Measurements from ENCODE around the gene TAF1A. TPM values are rescaled to one million over a fixed set of nuclear protein-coding genes. Genes with fewer than 3 reads are reported as not detected.

Gene TAF1A
- total and polyA plus RNA-seq, 2 of the 8 experiments (the other 6 are each of a cell fraction or from before 2014, with no cell fraction given): 3.3 to 16.7 TPM

DNA sequence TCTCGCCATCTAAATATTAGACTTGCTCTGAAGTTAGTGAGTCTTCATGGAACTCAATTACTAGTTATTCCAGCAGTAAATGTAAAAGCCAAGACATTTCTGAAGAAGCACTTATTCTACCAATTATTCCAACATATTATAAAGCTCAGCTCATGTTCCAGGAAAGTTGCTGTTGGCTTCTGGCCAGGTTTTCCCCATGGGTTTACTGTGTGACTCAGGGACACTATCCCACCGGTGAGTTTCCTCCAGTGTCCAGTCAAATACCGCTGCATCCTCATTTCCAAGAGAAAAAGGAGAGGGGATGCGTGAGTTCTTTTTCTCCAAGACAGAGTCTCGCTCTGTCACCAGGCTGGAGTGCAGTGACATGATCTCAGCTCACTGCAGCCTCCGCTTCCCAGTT, 32.6 kb downstream of the TAF1A start:
- no peak overlapping the region for H3K18ac ChIP-seq (ENCODE audit: extremely low read depth, low read length)
- no peak overlapping the region for H4K5ac ChIP-seq (ENCODE audit: insufficient read length, low read depth, low read length)
- peaks cover 0 to 26% (median 16%) of the 10 kb centered on the region in 4 experiments; a peak in 6 of 8 replicates for H3K36me3 ChIP-seq (ENCODE audit: control insufficient read depth in 2 of 4, insufficient read depth in 4 of 4, low read length in 3 of 4)
- no peak overlapping the region for H3K4me2 ChIP-seq (ENCODE audit: insufficient read depth in 1 of 2, low read depth in 2 of 2, low read length in 2 of 2)
- H4K20me1 ChIP-seq (replicated peaks in 1 of 2; ENCODE audit: control insufficient read depth in 1 of 2, insufficient read depth in 2 of 2, low read length in 2 of 2): no peaks in the 10 kb centered on the region
- H3K27me3 ChIP-seq (replicated peaks in 1 of 4; ENCODE audit: control insufficient read depth in 3 of 4, extremely low read depth in 1 of 4, insufficient read depth in 3 of 4, low read length in 3 of 4): no peaks in the 10 kb centered on the region
- H3K4me1 ChIP-seq (replicated peaks in 1 of 4; ENCODE audit: control insufficient read depth in 3 of 4, insufficient read depth in 4 of 4, low read length in 3 of 4): no peaks in the 10 kb centered on the region
- ChIA-PET POLR2A (ENCODE audit: partially characterized antibody) (interaction anchor here (0.7 kb wide), 1 partner anchor 11 kb away, joined by 4 read pairs; no protein-coding TSS in a partner anchor), CTCF (ENCODE audit: partially characterized antibody) (interaction anchor here (1.5 kb wide), 1 partner anchor 11 kb away, joined by 4 read pairs; no protein-coding TSS in a partner anchor)
- no peaks in the 10 kb centered on the region for H3K9me3 ChIP-seq (ENCODE audit: insufficient read depth in 2 of 2, low read depth in 1 of 2, low read length in 1 of 2)
- H3K56ac ChIP-seq (replicated peaks; ENCODE audit: insufficient read length, low read depth, low read length): no peak overlapping the region
- no peak overlapping the region for H2BK12ac ChIP-seq (ENCODE audit: low read depth, low read length)
- 83% methylated on average over 6 of the region's 6 CpGs; no CpG with 5 or more reads in 1 of the 2 experiments for WGBS, 2 experiments (ENCODE audit: extremely low coverage in 1 of 2, insufficient coverage in 1 of 2, insufficient read length in 1 of 2, insufficient replicate concordance in 2 of 2, low coverage in 1 of 2, low lambda C conversion rate in 2 of 2, missing lambda C conversion rate in 1 of 2)
- no peak overlapping the region for H2BK20ac ChIP-seq (ENCODE audit: low read length)
- no peak overlapping the region for H3K23ac ChIP-seq (ENCODE audit: insufficient read length)
- H2AFZ ChIP-seq (ENCODE audit: low read length): no peak overlapping the region
- no peak overlapping the region for H3K4me3 ChIP-seq (ENCODE audit: extremely low read depth in 1 of 4, insufficient read depth in 2 of 4, low read depth in 3 of 4, low read length in 4 of 4)
- H2BK120ac ChIP-seq (replicated peaks; ENCODE audit: low read depth, low read length): no peak overlapping the region
- no peak for TF ChIP-seq SUZ12 (IDR thresholded peaks at IDR 0.05; ENCODE audit: low read length)
- no peak for TF ChIP-seq NRF1 (IDR thresholded peaks at IDR 0.05; ENCODE audit: low read depth, low read length)
- TF ChIP-seq TCF12 (IDR thresholded peaks at IDR 0.05; ENCODE audit: low read depth, low read length): no peak
- no peak for TF ChIP-seq POLR2A (IDR thresholded peaks at IDR 0.05; ENCODE audit: control extremely low read depth in 1 of 2, low read depth in 2 of 2, low read length in 2 of 2)
- TF ChIP-seq TAF7 (optimal IDR thresholded peaks at IDR 0.05; ENCODE audit: borderline replicate concordance, low read depth, low read length): no peak
- H3K9ac ChIP-seq (replicated peaks in 1 of 4; ENCODE audit: extremely low read depth in 1 of 4, low read depth in 3 of 4, low read length in 3 of 4): no peak overlapping the region
- FAIRE-seq (no peak), DNase-seq (ENCODE audit: low read depth in 1 of 2, low spot score in 2 of 2) (no peak)
- no peaks in the 10 kb centered on the region for H3K23me2 ChIP-seq (ENCODE audit: low read depth, low read length)
- H4K8ac ChIP-seq (ENCODE audit: extremely low read depth, insufficient read depth, low read length): no peak overlapping the region
- no peak overlapping the region for H4K91ac ChIP-seq (replicated peaks; ENCODE audit: insufficient read length, low read length)
- H3K27ac ChIP-seq (ENCODE audit: low read depth, low read length): no peak overlapping the region
- H3K14ac ChIP-seq (ENCODE audit: insufficient read length): no peak overlapping the region
- H3K79me1 ChIP-seq (ENCODE audit: low read depth, low read length): no peaks in the 10 kb centered on the region
- H2AK5ac ChIP-seq (ENCODE audit: low read depth, low read length): no peak overlapping the region
- no peak overlapping the region for H3K4ac ChIP-seq (replicated peaks; ENCODE audit: insufficient read length, low read depth, low read length)
- H2BK15ac ChIP-seq (ENCODE audit: low read length): no peak overlapping the region
- H2BK5ac ChIP-seq (ENCODE audit: low read depth, low read length): no peak overlapping the region
- H3K79me2 ChIP-seq (ENCODE audit: control insufficient read depth in 1 of 2, insufficient read depth in 2 of 2, low read length in 2 of 2): no peaks in the 10 kb centered on the region
